Esophagus muscularis mucosa (tissue), 4 donors: ENCODE measurements around the gene POU2F2. TPM values are rescaled to one million over a fixed set of nuclear protein-coding genes. Genes with fewer than 3 reads are reported as not detected.

Experiments used
- DNase-seq: peaks from one replicate; pipeline ENCODE4 v3.0.0-alpha.2; 2017; ENCODE audit errors: extremely low spot score
- H3K27ac ChIP-seq, 4 donors: fragments of 200-600 bp; sonication (generic); replicated peaks in 1 of 4; 1 replicate in 3 of 4; 2 replicates in 1 of 4; pipeline ENCODE4 v1.5.1; 2016 to 2019; ENCODE audit warnings: mild to moderate bottlenecking in 1 of 4
- H3K27me3 ChIP-seq, 4 donors: fragments of 200-600 bp; sonication (generic); one replicate each; pipeline versions ENCODE4 v1.5.1 to v1.6.0; 2016 to 2019
- H3K36me3 ChIP-seq, 4 donors: fragments of 200-600 bp; sonication (generic); one replicate each; pipeline ENCODE4 v1.5.1; 2016 to 2019
- H3K4me1 ChIP-seq, 4 donors: fragments of 200-600 bp; sonication (generic); one replicate each; pipeline ENCODE4 v1.5.1; 2016 to 2019
- H3K4me3 ChIP-seq, 4 donors: fragments of 200-600 bp; sonication (generic); 1 replicate in 2 of 4; 2 replicates in 2 of 4; pipeline ENCODE4 v1.5.1; 2016 to 2019; ENCODE audit warnings: mild to moderate bottlenecking in 4 of 4, moderate library complexity in 1 of 4
- H3K9me3 ChIP-seq, 4 donors: fragments of 200-600 bp; sonication (generic); 1 replicate in 3 of 4; 2 replicates in 1 of 4; pipeline ENCODE4 v1.5.1; 2016 to 2019
- CTCF ChIP-seq, 3 experiments: fragments of 200-600 bp in 2 of 3; fragments of 450-650 bp in 1 of 3; sonication (generic) in 2 of 3; IDR thresholded peaks; one replicate each; pipeline ENCODE4 v1.5.1; 2017 to 2019; ENCODE audit warnings: antibody characterized with exemption in 3 of 3, mild to moderate bottlenecking in 2 of 3, moderate library complexity in 1 of 3
- EP300 ChIP-seq: sonication (generic); formaldehyde crosslinking; IDR thresholded peaks from one replicate; pipeline ENCODE4 v1.6.1; 2017; ENCODE audit warnings: antibody characterized with exemption
- POLR2A ChIP-seq: fragments of 450-650 bp; IDR thresholded peaks from one replicate; pipeline ENCODE4 v1.6.1; 2017; ENCODE audit warnings: antibody characterized with exemption, moderate library complexity, mild to moderate bottlenecking, low read depth
- POLR2AphosphoS5 ChIP-seq, 2 donors: sonication (generic); formaldehyde crosslinking; IDR thresholded peaks; one replicate each; pipeline ENCODE4 v1.6.1; 2017; ENCODE audit warnings: antibody characterized with exemption in 2 of 2
- WGBS: methylation state at CpG from one replicate; pipeline ENCODE4 v1.1.5; 2018; 5-methylcytosine and 5-hydroxymethylcytosine counted together
- intact Hi-C: fragments of 100-400 bp; cut with DNase I; formaldehyde crosslinking; loops from one replicate; pipeline ENCODE4 v1.15.1; 2023
- total RNA-seq, 4 donors: library from RNA; depleted of rRNA; stranded (reverse); fragments of >200 nt; gene quantifications; one replicate each; pipeline versions ENCODE4 v1.1.0 to v1.2.1, GENCODE V29; 2016

Gene POU2F2
- total RNA-seq, 4 donors from 2014 or later = 0.52 to 2.5 (median 1.5) TPM

GRCh38 chr19:42156571-42156970 lies 24.3 kb upstream of the POU2F2 start:
- no peak for TF ChIP-seq CTCF (IDR thresholded peaks at IDR 0.05)
- no peak for TF ChIP-seq EP300
- no peak for TF ChIP-seq POLR2A
- TF ChIP-seq POLR2AphosphoS5 (IDR thresholded peaks at IDR 0.05) = no peak
- no peak overlapping the region for H3K4me3 ChIP-seq
- peaks cover 0 to 67% (median 13%) of the 10 kb centered on the region in 4 donors for H3K27me3 ChIP-seq
- H3K9me3 ChIP-seq = no peaks in the 10 kb centered on the region
- H3K27ac ChIP-seq = no peak overlapping the region
- intact Hi-C loops = no loop called here
- WGBS = 77% methylated on average over 4 of the region's 8 CpGs
- no peaks in the 10 kb centered on the region for H3K4me1 ChIP-seq
- no peak for DNase-seq
- H3K36me3 ChIP-seq = no peaks in the 10 kb centered on the region

GRCh38 chr19:42155796-42156195 lies 23.6 kb upstream of the POU2F2 start:
- DNase-seq = no peak
- H3K4me3 ChIP-seq = no peak overlapping the region
- H3K36me3 ChIP-seq = no peaks in the 10 kb centered on the region
- TF ChIP-seq POLR2AphosphoS5 (IDR thresholded peaks at IDR 0.05) = no peak
- TF ChIP-seq POLR2A = no peak
- no peak for TF ChIP-seq EP300
- TF ChIP-seq CTCF (IDR thresholded peaks at IDR 0.05) = no peak
- WGBS = 35% methylated on average over 10 of the region's 10 CpGs
- intact Hi-C loops = no loop called here
- H3K4me1 ChIP-seq = no peaks in the 10 kb centered on the region
- no peaks in the 10 kb centered on the region for H3K9me3 ChIP-seq
- H3K27ac ChIP-seq = no peak overlapping the region
- H3K27me3 ChIP-seq = peaks cover 0 to 68% (median 19%) of the 10 kb centered on the region in 4 donors

- intact Hi-C loops = no loop called here
- WGBS = 60% methylated on average over 14 of the region's 15 CpGs
Observed at GRCh38 chr19:42154471-42155323, 22.5 kb upstream of the POU2F2 start.

GRCh38 chr19:42153672-42154433 lies 21.6 kb upstream of the POU2F2 start:
- Histone ChIP-seq H3K4me1 (no peaks in the 10 kb centered on the region), H3K4me3 (no peak overlapping the region), H3K27ac (no peak overlapping the region), H3K9me3 (no peaks in the 10 kb centered on the region), H3K27me3 (peaks cover 0 to 79% (median 23%) of the 10 kb centered on the region in 4 donors), H3K36me3 (no peaks in the 10 kb centered on the region)
- DNase-seq = no peak
- TF ChIP-seq CTCF (IDR thresholded peaks at IDR 0.05) (no peak), POLR2A (no peak), POLR2AphosphoS5 (IDR thresholded peaks at IDR 0.05) (no peak), EP300 (no peak)
- intact Hi-C loops = no loop called here
- 46% methylated on average over 17 of the region's 20 CpGs for WGBS

More at GRCh38 chr19:42154471-42155323, 22.5 kb upstream of the POU2F2 start:
- Histone ChIP-seq H3K9me3 (no peaks in the 10 kb centered on the region), H3K4me3 (no peak overlapping the region), H3K27ac (no peak overlapping the region), H3K36me3 (no peaks in the 10 kb centered on the region), H3K27me3 (peaks cover 0 to 78% (median 23%) of the 10 kb centered on the region in 4 donors), H3K4me1 (no peaks in the 10 kb centered on the region)
- TF ChIP-seq POLR2A (no peak), CTCF (IDR thresholded peaks at IDR 0.05) (no peak), EP300 (no peak), POLR2AphosphoS5 (IDR thresholded peaks at IDR 0.05) (no peak)
- no peak for DNase-seq
